Stomach smooth muscle (tissue), 2 donors: ENCODE measurements around the gene ARID3A.
A peak's percentile ranks its signal among the peaks of the same experiment; 100 is the strongest.

Experiments
- H3K27ac ChIP-seq: one replicate; pipeline ENCODE4 v1.7.0; 2013; ENCODE audit warnings: mild to moderate bottlenecking, low read length, inconsistent platforms
- H3K27me3 ChIP-seq, 2 donors: one replicate each; pipeline ENCODE4 v1.7.0; 2013; ENCODE audit warnings: low read length in 2 of 2; ENCODE audit not compliant: insufficient read depth in 2 of 2, control insufficient read depth in 1 of 2
- H3K36me3 ChIP-seq, 2 donors: one replicate each; pipeline ENCODE4 v1.7.0; 2013; ENCODE audit warnings: low read length in 2 of 2; ENCODE audit not compliant: control insufficient read depth in 2 of 2, insufficient read depth in 2 of 2
- H3K4me1 ChIP-seq: one replicate; pipeline ENCODE4 v1.7.0; 2013; ENCODE audit warnings: low read length; ENCODE audit not compliant: control insufficient read depth, insufficient read depth
- H3K4me3 ChIP-seq, 2 donors: one replicate each; pipeline ENCODE4 v1.7.0; 2013; ENCODE audit warnings: low read length in 2 of 2
- H3K9ac ChIP-seq, 2 donors: one replicate each; pipeline ENCODE4 v1.7.0; 2013; ENCODE audit warnings: low read length in 2 of 2, mild to moderate bottlenecking in 1 of 2
- H3K9me3 ChIP-seq, 2 donors: one replicate each; pipeline ENCODE4 v1.7.0; 2013; ENCODE audit warnings: low read length in 2 of 2; ENCODE audit not compliant: control insufficient read depth in 2 of 2
- donor health status: healthy.
- donor health status: Pancreatic carcinoma.

ARID3A gene

GRCh38 chr19:926323-926588 lies 421 bp downstream of the ARID3A start:
- H3K27me3 ChIP-seq, result peaks cover 2% of the 10 kb centered on the region in 2 donors
- H3K9ac ChIP-seq, result peak overlapping the region; percentile 64 to 73
- peaks cover 27% of the 10 kb centered on the region for H3K4me1 ChIP-seq
- H3K36me3 ChIP-seq, result no peaks in the 10 kb centered on the region
- peak overlapping the region; percentile 41 for H3K27ac ChIP-seq
- peak overlapping the region; percentile 76 to 81 for H3K4me3 ChIP-seq
- no peaks in the 10 kb centered on the region for H3K9me3 ChIP-seq

- Histone ChIP-seq H3K27me3 (no peaks in the 10 kb centered on the region), H3K9me3 (no peaks in the 10 kb centered on the region), H3K9ac (peak overlapping the region; percentile 64 to 73), H3K27ac (peak overlapping the region; percentile 41), H3K4me1 (peaks cover 25% of the 10 kb centered on the region), H3K36me3 (no peaks in the 10 kb centered on the region), H3K4me3 (peak overlapping the region; percentile 76 to 81)
Observed at GRCh38 chr19:926589-927350, 935 bp downstream of the ARID3A start.

- no peaks in the 10 kb centered on the region for H3K27me3 ChIP-seq
- peak overlapping the region in 1 of 2 donors; percentile 35 for H3K4me3 ChIP-seq
- peaks cover 28% of the 10 kb centered on the region for H3K4me1 ChIP-seq
- no peaks in the 10 kb centered on the region for H3K9me3 ChIP-seq
- H3K36me3 ChIP-seq, result no peaks in the 10 kb centered on the region
- peak overlapping the region in 1 of 2 donors; percentile 73 for H3K9ac ChIP-seq
- no peak overlapping the region for H3K27ac ChIP-seq
Observed at GRCh38 chr19:927351-927779, 1.5 kb downstream of the ARID3A start.

- Histone ChIP-seq H3K9ac (no peak overlapping the region), H3K27me3 (no peaks in the 10 kb centered on the region), H3K27ac (no peak overlapping the region), H3K4me3 (no peak overlapping the region), H3K36me3 (no peaks in the 10 kb centered on the region), H3K9me3 (no peaks in the 10 kb centered on the region), H3K4me1 (peaks cover 33% of the 10 kb centered on the region)
Observed at GRCh38 chr19:927780-928401, 2.1 kb downstream of the ARID3A start.

GRCh38 chr19:928471-929202 lies 2.8 kb downstream of the ARID3A start:
- H3K36me3 ChIP-seq, result no peaks in the 10 kb centered on the region
- no peak overlapping the region for H3K27ac ChIP-seq
- no peaks in the 10 kb centered on the region for H3K9me3 ChIP-seq
- H3K4me3 ChIP-seq, result no peak overlapping the region
- no peak overlapping the region for H3K9ac ChIP-seq
- no peaks in the 10 kb centered on the region for H3K27me3 ChIP-seq
- H3K4me1 ChIP-seq, result peaks cover 41% of the 10 kb centered on the region

GRCh38 chr19:929203-929890 lies 3.5 kb downstream of the ARID3A start:
- Histone ChIP-seq H3K9ac (no peak overlapping the region), H3K27me3 (no peaks in the 10 kb centered on the region), H3K36me3 (no peaks in the 10 kb centered on the region), H3K9me3 (no peaks in the 10 kb centered on the region), H3K27ac (no peak overlapping the region), H3K4me3 (no peak overlapping the region), H3K4me1 (peaks cover 48% of the 10 kb centered on the region)

GRCh38 chr19:929891-930258 lies 4.0 kb downstream of the ARID3A start:
- no peak overlapping the region for H3K27ac ChIP-seq
- H3K36me3 ChIP-seq, result no peaks in the 10 kb centered on the region
- H3K9me3 ChIP-seq, result no peaks in the 10 kb centered on the region
- peaks cover 49% of the 10 kb centered on the region for H3K4me1 ChIP-seq
- no peak overlapping the region for H3K9ac ChIP-seq
- no peak overlapping the region for H3K4me3 ChIP-seq
- H3K27me3 ChIP-seq, result no peaks in the 10 kb centered on the region

GRCh38 chr19:931860-932647 lies 6.2 kb downstream of the ARID3A start:
- H3K36me3 ChIP-seq, result no peaks in the 10 kb centered on the region
- no peak overlapping the region for H3K4me3 ChIP-seq
- no peak overlapping the region for H3K9ac ChIP-seq
- peak overlapping the region; percentile 64 for H3K27ac ChIP-seq
- H3K4me1 ChIP-seq, result peaks cover 45% of the 10 kb centered on the region
- H3K27me3 ChIP-seq, result no peaks in the 10 kb centered on the region
- H3K9me3 ChIP-seq, result no peaks in the 10 kb centered on the region

GRCh38 chr19:932648-933552 lies 7.1 kb downstream of the ARID3A start:
- H3K4me3 ChIP-seq, result peak overlapping the region in 1 of 2 donors; percentile 40
- no peaks in the 10 kb centered on the region for H3K36me3 ChIP-seq
- H3K9me3 ChIP-seq, result no peaks in the 10 kb centered on the region
- H3K27me3 ChIP-seq, result no peaks in the 10 kb centered on the region
- H3K4me1 ChIP-seq, result peaks cover 40% of the 10 kb centered on the region
- no peak overlapping the region for H3K9ac ChIP-seq
- peak overlapping the region; percentile 64 for H3K27ac ChIP-seq
